ENCODE data around the gene NTRK3.

Gene NTRK3

DNA sequence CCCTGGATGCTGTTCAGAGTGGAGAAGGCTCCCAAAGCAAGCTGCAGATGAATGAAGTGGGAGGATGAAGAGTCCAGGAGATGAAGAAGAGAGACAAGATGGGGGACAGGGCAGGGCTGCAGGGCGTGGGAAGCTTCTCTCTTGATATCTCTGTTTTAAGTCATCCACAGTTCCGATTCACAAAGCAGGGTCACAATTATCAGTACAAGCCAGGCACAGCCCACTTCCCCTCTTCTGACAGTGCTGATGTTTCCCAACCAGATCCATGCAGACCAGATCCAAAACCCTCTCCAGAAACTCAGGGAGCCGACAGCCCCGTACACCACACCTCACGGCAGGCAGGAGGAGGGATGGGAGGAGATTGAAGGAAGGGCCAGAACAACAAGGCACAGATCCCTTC, 31.1 kb downstream of the NTRK3 start:
- no peak for DNase-seq

DNA sequence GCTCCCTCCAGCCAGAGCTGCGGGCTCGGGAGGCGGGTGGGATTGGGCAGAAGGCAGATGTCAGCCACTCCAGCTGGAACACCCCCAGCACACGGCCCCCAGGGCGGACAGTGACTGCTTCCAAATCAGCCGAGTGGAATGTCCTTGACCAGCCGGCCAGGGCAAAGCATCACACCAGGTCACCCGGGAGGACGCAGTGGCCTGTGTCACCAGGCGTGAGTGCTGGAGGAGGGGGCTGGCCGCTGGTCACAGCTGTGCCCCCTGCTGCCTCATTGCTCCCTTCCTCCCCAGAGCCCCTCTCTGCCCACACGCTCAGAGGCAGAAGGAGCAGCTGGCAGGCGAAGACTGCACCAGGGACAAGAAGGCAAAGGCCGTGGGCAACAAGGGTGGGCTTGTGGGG, 33.5 kb downstream of the NTRK3 start:
- DNase-seq = no peak

DNA sequence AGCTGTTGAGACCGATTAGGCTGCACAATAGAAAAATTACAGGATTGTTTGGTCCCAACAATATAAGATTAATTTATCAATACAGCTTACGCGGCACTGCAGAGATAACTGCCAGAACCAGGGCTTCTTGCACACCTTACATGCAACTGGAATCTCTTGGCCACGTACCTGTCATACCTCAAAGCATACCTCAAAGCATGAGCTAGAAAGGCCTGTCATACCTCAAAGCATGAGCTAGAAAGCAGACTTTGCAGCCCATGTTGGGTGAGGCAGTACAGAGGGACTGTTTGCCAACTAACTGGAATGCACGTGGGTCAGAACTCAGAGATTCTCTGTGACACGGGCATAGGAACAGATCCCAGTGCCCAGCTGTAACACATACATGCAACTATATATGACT, 34.7 kb downstream of the NTRK3 start:
- no peak for DNase-seq

DNA sequence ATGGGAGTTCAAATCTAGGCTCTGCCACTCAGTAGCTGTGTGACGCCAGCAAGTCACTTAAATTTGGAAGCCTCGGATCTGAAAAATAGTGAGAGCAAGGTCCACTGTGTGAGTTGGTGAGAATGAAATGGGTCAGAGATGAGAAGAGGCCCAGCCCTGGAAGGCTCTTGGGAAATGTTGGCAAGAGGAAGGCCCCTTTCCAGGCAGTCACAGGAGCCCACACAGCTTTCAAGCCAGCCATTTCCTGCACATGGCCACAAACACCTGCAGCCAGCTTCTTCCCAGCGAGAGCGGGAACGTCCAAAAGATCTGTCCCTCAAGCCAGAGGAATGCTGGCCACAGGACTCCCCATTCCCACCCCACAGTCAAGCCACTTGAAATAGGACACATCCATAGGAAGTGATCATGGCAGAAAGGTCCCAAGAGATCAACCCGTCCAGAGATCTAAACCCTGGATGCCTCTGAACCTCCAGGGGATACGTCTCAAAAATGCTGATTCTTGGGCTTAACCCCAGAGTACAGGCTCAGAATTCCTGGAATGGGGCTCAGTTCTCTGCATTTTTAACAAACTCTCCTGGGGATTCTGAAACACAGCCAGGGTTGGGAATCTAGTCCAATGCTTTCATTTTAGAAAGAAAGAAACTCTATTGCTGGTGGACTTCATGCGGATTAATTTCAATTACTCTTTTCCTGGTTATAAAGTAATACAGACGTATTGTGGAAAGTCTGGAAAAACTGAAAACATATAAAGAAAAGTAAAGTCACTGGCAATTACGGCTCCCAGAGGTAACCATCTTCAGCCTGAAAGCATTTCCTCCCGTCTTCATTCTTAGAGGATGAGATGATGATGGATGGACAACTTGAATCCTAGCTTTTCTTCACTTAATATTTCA, 35.9 kb downstream of the NTRK3 start:
- no peak for DNase-seq

DNA sequence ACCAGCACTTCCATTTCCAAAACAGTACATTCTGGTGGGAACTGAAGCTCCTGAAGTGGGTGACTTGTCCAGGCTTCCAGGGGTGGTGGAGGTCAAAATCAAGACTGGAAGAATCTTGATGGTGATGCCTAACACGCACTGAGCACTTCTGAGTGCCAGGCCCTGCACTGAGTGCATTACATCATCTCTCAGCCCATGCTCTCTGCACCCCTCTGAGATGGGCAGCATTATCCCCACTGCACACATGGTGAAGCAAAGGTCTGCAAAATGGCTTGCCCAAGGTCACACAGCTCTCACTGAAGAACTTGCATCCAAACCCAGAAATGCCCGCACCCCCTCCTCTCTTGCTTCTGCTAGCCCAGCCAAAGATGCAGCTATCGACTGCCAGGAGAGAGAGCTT, 36.9 kb downstream of the NTRK3 start:
- no peak for DNase-seq

DNA sequence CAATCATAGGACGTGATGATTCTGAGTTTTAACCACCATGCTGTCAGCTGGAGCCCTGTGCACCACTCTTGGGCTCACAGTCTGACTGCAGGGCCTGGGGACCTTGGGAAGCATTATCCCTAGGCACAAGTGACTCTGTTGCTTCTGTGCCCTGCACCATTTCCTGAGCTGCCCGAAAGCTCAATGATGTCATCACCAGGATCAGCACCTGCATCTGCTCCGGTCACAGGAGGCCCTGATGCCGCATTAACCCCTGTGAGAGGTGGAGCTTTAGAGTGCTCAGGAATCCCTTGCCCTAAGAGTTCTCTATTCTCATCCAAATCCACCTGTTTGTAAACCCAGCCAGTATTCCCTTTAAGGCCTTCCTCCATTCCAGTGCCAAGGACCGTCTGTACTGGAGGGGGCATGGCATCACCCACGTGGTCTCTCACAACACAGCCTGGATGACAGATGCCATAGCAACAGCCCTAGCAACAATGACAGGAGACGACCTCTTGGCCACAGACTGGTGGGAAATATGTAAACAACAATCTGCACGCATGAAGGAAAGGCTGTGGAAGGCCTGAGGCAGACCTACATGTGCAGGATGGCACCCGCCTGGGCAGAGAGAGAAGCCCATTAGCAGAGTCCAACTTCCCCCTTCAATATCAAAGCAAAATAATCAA, 37.9 kb downstream of the NTRK3 start:
- DNase-seq = no peak

DNA sequence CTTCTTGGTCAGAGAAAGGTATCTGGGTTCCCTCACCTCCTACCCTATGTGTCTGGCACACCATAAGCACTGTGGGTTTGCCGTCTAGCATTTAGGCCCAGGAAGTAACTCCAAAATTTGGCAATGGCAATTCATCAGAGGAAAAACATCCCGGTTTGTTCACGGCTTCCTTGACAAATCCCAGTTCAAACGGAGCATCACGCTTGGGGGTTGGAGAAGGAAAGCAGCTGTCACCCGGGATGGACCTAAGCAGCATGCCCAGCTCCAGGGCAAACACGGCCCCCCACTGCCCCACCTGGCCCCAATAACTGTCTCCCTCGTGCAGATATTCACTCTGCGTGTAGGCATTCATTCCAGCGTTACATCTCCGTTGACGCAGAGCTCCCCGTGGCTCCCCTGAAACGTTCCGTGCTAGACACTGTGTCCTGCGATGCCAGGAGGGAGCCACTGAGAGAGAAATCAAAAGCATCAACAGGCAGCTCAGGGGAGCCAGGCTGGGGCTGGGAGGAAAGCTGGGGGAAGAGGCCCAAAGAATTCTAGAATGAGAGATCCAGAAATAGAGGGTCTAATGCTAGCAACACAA, 41.4 kb downstream of the NTRK3 start:
- no peak for DNase-seq

DNA sequence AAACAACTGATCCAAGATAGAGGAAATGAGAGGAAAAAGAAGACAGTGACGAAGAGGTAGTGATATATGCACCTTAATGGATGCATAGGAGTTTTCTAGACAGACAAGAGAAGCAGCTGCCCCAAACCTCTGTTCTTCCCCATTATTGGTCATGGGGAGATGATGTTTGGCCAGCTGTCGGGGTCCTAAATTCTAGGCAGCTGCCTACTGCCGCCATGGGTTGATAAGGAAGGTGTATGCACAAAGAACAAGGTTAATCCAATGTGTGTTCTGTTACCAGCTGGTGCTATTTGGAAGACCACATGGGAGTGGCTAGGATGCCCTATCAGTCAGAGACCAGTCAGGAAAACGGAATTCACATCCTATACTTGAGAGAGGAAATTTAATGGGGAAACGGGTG, 47.4 kb downstream of the NTRK3 start:
- no peak for DNase-seq

DNA sequence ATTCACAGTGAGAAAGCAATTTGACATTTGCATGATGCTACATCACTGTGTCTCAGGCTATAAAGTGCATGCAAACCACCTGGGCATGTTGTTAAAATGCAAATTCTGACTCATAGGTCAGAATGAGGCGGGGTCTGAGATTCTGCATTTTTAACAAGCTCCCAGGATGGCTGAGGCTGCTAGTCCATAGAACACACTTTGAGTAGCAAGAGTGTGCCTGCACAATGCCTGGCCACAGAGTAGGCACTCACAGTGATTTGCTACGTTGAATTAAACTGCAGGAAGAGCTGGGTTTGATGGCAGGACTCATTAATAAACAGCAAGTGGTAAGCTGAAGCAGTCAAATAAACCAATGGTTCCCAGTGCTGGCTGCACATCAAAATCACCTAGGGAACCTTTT, 48.1 kb downstream of the NTRK3 start:
- no peak for DNase-seq

DNA sequence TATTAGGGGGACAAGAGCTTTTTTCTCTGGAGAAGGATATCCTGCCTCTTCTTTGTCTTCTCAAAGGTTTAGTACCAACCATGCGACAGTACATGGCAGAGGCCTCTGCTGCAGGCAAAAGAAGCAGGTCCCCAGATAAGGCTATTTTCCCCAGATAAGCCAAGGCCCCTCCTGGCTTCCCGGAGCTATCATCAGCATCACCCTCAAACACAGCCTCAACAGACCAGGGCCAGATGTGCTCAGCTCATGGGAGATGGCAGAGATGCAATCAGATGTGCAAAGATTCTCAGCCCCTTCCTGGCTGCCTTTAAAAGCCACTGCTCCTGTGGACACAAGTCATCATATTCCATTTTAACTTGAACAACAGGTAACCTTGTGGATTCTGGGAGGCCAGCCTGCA, 49.0 kb downstream of the NTRK3 start:
- DNase-seq = no peak

DNA sequence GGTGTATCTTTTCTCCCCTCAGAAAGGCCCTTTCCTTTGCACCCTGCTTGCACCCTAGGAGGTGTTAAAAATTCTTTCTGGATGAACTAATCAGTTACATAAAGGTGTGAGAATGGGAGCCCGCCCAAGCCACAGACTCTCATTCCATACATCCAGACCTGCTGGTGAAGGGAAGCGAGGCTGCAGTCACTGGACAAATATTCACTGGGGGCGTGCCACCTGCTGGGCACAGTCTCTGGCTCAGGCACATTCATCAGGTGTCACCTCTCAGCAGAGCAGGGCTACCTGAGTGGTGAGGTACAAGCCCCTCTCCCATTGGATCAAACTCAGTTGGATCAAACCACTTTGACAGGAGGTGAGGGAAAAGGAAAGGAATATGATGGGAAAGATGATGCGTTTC, 52.0 kb downstream of the NTRK3 start:
- no peak for DNase-seq

DNA sequence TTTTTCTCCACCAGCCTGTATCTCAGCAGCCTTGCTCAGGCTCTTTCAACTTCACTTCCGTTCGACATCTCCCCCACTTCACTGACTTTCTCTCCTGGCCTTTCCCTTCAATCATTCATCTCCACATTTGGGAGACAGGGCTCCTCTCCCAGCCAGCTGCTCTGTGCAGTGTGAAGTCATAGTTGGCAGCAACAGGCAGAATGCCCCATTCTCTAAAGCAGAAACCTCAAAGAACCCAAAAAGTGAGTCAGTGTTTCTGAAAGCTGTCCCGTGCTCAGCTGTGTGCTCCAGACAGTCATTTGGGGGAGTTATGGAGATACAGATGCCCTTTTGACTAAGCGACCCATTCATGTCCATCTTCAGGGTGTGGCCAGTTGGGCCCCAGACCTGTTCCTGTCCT, 54.3 kb downstream of the NTRK3 start:
- no peak for DNase-seq

DNA sequence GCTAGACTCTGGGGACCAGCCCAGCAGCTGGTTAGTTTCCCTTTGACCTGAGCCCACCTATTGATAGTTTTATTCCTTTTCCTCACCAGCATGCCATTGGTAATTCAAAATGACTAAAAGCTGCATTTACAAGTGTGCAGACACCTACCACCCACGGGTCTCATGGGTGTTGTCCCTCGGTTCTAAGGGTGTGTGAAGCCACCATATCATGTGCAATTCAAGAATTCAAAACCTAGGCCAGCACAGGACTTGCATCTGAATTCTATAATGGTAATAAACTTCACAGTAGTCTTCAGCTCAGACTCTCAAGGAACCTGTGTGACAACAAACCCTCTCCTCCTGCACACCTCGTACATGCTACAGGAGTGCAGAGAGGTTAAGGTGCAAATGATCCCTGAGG, 55.3 kb downstream of the NTRK3 start:
- DNase-seq = no peak

DNA sequence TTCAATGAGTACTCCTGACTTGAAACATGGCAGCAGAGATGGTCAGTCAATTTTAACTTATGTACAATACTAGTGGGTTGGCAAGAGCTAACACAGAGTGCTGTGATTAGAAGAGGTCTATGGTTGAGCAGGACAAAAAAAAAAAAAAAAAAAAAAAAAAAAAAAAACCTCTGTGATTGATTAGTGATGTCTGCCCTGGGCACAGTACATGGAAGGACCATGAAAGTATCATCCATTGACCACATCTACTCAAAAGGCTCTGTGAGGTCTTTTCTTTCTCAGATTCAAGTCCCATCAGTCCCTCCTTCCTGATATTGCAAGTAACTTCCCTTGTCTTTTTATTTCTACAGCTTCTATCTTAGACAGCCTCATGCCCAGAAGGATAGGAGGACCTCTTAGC, 59.6 kb downstream of the NTRK3 start:
- no peak for DNase-seq

DNA sequence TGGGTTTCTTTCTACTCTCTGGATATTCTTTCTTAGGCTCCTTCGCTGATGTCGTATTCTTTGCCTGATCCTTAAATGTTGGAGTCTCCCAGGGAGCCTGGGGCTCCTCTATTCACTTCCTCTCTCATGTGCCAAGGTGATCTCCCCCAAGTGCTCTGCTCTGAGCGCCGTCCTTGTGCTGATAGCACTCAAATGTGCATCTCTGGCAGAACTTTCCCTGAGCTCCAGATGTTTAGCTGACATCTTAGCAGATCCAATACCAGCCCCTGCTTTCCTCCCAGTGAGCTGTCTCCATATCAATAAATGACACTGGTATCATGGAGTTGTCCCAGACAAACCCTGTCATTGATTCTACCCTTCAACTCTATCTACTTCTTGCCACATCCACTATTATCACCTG, 62.4 kb downstream of the NTRK3 start:
- no peak for DNase-seq

DNA sequence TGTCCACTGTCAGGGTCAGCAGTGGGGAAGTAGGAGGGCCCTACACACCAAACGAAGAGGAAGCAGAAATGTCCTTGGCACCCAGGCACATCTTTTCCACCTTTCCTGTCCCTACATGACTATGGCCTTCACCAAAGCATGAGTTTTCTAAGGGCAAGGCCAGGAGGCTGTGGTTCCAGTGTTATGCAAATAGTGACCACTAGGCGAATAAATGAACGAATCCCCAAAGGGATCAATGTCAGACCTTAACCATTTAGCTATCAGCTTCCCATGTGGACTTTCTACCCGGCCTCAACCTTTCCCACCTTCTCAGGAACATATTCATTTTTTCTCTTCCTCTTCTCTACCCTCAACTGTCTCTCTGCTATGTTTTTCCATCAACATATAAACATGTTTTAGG, 63.1 kb downstream of the NTRK3 start:
- no peak for DNase-seq

DNA sequence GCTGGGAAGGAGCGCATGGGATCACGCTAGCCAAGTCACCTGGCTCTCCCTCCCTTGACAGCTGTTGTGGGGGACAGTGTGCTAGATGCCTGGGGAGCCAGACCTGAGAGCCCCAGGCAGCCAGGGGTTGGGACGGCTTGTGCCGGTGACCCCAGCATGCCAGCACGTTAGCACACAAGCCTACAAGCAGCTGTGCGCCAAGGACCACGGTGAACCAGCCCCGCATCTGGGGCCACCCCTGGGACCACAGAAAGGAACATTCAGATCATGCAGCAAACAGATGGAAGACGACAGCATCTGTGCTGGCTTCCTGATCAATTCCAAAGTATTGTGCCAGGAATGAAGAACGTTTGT, 64.8 kb downstream of the NTRK3 start:
- no peak for DNase-seq

DNA sequence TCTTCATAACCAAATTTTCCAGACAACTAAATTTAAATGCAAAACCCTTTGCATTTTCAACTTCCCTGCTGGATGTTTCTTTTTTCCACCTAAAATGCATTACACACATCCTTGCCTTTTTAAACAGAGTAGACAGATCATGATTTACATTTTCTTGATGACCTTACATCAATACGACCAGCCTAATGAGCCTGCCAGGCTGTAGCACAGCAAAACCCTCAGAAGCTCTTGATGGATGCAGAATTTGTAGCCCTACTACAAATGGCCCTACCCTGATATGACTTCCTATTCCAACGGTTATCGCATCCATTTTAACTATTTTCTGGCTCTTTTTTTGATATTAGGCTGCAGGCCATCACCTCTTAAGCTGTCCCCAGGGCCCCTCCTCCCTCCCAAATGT, 66.3 kb downstream of the NTRK3 start:
- DNase-seq = no peak

DNA sequence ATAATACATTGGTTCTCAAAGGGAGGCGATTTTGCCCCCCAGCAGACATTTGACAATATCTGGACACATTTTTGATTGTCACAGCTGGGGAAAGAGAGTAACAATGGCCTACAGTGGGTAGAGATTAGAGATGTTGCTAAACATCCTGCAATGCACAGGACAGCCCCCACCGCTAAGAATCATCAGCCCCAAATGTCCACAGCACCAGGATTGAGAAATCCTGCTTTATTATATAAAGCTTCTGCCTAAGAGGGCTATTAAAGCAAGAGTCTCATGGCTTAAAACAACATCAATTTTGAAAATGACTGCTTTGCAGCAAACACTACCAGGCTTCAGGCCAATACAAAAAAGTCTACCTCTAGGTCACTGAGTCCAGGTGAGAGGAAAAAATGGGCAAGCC, 68.2 kb downstream of the NTRK3 start:
- DNase-seq = no peak

DNA sequence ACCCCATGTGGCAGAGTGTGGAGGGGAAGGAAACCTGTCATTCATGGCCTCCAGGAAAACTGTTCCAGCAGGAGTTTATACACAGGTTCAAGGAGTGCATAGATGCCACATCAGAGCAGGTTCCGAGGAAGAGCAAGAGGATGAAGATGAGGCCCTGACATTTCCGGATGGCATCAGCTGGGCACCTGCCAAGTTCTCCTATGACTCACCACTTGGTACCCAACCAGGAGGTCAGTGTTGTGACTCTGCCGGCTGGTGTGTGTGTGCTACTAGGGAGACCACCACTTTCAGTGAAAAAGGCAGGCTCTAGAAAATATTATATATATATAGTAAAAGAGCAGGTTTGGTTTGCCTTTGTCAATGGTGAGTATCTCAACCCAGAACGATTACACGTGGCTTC, 69.3 kb downstream of the NTRK3 start:
- no peak for DNase-seq

DNA sequence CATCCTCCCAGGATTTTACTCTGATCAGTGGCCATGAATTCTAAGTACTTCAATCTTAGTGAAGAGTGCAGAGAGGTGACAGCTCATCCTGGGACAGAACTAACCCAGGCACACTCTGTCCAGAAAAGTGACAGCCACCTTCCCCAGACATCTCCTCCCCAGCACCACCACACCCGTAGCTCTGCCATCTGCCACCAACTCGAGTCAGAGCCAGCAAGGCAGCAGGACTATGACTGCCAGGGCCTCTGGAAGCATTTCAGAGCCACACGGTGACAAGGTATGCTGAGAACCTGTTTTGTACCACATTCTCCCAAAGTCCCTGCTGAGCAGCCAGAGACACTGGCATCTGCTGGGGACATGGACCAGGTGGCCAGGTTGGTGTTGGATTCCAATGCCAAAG, 71.0 kb downstream of the NTRK3 start:
- no peak for DNase-seq

DNA sequence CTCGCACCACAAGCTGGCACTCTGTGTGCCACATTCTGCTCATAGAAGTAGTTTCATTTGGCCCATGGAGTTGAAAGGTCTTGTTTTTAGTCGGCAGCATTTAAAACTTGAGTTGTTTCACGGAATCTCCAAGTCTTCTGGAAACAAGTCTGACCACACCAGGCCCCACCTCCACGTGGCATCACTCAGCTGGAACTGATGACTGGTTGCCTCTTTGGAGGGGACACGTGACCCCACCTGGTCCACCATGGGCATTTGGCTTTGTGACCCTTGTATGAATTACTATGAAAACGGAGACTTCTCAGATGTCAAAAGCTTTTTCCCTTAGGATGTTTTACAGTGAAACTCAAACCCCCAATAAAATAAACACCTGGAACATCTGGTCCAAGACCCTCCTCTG, 74.9 kb downstream of the NTRK3 start:
- DNase-seq = no peak

DNA sequence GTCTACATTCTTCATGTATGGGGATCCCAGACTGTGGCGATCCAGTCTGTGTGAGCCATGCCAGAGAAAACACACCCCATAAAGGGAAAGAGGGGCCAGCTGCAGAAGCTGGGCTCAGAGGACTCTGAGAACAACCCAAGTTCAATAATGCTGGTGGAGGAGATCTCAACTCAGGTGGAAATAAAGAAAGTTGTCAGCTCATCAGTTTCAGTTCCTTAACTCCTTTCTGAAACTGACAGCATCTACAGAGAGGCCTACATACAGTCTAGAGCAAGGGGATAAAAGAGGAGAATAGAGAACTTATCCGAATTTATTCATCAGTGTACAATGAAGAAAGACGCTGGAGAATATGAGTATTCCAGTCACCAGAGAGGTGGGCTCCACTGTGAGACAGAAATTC, 77.0 kb downstream of the NTRK3 start:
- DNase-seq = no peak

DNA sequence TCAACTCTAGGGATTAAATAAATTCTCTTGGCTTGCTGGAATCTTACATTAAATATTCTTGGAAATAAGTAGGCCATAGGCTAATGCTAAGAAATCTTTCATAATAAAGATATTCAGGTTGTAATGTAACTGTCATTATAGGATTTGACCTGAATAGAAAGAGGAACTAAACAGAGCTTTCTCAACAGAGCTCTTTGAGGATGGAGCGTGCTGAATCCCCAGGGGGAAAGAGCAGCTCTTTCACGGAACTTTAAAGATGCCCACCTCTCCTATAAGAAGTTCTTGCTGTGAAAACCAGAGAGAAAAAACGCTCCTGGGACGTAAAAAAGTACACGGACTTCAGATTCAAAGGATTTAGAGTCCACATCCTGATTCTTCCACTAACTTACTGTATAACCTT, 77.9 kb downstream of the NTRK3 start:
- no peak for DNase-seq

DNA sequence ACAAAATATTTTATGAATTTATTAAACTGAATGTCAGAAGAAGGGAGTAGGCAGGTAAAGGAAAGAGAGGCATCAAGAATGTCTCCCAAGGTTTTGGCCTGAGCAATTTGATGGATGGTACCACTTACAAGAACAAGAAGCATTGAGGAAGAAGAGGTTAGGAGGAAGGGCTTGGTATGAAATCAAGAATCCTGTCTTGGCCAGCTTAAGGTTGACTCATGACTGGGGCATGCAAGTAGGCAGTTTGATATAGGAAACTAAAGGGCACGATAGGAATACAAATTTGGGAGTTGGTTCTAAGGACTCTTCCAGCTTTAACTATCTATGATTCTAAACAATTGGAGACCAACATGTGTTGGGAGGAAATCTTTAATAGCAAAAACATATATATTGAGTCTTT, 79.1 kb downstream of the NTRK3 start:
- DNase-seq = no peak
